Right lung (tissue), 5 donors: ENCODE data around the gene TEK. TPM values are rescaled to one million over a fixed set of nuclear protein-coding genes. Genes with fewer than 3 reads are reported as not detected.
A peak's percentile ranks its signal among the peaks of the same experiment; 100 is the strongest.

Experiments used
- DNase-seq, 2 donors: peaks; one replicate each; pipeline ENCODE4 v3.0.0-alpha.2; 2013
- polyA plus RNA-seq, 5 donors: library from polyadenylated mRNA; unstranded; fragments of 120-200 nt; gene quantifications; one replicate each; pipeline versions ENCODE4 v1.2.1 to v1.2.3, GENCODE V29; 2013; ENCODE audit warnings: inconsistent platforms in 1 of 5, low replicate concordance in 1 of 5; ENCODE audit not compliant: insufficient read length in 5 of 5, insufficient read depth in 1 of 5

The TEK gene
- polyA plus RNA-seq, 5 donors = 33.0 to 55.7 (median 52.6) TPM

DNA sequence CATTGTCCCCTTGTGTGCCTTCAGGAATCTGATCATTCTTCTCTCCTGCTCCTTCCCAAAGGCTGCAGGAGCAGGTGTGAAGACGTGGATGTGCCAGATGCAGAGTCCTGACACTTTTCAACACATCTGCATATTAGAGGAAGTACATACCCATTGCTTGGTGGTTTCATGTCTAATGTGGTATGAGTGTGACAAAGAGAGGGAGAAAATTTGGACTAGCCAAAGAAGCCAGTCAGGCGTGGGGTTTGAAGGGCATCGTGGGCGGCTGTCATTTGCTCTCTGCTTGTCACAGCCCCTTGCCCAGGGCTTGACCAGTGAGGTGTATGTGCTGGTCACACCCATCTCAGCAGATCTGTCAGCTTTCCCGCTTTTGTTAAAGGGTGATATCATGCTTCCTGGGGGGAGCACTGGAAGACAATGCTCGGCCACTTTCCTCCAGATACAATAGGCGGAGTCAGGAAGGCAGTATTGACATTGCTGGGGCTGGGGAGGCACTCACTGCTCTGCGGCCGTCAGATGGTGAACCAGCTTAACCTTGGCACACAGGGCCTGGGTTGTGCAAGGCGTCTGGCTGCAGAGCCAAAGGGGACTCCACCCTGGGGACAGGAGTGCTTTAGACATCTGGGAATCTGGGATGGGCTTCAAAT lies 8.6 kb downstream of the TEK start:
- peak in 1 of 2 donors; percentile 25 for DNase-seq

GRCh38 chr9:27118916-27119315 lies 9.9 kb downstream of the TEK start:
- DNase-seq = no peak

- DNase-seq = no peak
Observed at GRCh38 chr9:27124151-27124550, 15.1 kb downstream of the TEK start.

DNA sequence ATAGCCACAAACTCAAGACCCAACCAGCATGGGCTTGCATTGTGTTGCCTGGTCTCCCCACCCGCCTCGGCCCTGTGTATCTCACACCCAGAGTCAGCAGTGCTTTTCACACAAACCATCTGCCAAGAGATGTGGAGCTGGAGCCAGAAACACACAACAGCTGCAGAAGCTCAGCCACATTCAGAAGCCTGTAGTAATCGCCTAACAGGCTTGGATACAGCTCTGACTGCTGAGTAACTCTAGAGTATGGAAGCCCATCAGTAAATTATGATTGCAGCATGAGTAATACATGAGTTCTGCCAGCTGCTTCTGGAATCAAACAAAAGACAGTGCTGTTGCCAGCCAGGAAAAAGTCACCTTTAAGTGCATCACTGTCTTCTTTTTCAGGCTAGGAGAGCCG lies 16.0 kb downstream of the TEK start:
- peak; percentile 95 to 97 for DNase-seq

- no peak for DNase-seq
Observed at GRCh38 chr9:27125936-27126335, 16.9 kb downstream of the TEK start.

DNA sequence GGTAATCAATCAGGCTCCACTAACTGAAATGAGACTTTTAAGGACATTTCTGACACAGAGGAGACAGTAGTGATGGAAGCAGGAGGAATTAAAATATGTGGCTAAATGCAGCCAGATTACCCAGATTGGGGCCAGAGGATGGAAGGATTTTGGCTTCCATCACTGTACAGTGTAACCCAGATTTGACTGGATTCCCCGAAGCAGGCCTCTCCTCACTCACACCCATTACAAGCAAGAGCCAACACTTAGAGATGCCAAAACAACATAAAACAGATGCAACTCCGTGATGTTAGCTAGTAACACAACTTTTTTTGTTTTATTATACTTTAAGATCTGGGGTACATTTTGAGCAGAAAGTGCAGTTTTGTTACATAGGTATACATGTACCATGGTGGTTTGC lies 17.6 kb downstream of the TEK start:
- peak; percentile 67 to 73 for DNase-seq

DNA sequence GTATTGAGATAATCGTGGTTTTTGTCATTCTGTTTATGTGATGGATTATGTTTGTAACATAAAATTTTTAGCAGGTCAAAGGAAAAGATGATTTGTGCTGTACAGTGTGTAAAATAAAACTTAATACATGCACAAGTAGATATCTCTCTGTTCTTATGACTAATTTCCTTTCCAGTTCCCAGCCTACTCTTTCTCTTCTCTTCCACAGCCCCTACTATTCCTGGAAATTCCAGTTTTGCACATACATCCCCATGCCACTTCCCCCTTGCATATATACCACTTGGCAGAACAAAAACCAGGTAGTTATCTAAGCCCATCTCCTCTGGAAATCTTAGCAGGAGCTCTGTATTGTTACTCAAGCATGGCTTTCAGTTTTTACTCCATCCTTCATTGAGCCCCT lies 20.2 kb downstream of the TEK start:
- DNase-seq = no peak

GRCh38 chr9:27131731-27132130 lies 22.7 kb downstream of the TEK start:
- DNase-seq = no peak

- DNase-seq = no peak
Observed at GRCh38 chr9:27133817-27134216, 24.8 kb downstream of the TEK start.

DNA sequence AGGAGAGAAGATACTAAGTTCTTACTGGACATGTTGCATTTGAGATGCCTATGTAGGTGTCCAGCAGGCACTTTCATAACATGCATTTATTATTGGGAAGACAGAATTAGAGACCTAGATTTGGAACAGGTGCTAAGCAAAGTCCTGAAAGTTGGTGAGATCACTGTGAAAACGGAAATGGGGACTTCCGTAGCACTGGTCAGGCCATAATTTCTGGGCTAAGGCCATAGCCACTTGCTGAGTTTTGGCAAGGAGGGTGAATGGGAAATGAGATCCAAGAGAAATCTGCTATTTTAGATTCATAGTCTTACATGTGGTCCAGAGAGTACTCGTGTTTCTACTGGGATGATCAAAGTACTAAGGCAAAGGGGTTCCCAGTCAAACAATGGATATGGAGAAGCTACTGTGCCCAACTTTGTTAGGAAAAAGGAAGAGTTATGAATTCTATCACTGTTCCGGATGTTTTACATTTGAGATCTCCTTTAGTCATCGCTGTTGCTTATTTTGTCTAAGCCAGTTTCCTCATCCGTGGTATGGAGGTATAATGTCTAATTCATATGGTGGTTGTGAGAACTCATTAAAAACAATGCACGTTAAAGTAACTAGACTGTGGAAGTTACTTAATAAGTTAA lies 33.4 kb downstream of the TEK start:
- DNase-seq = no peak

GRCh38 chr9:27145143-27145542 lies 36.1 kb downstream of the TEK start:
- no peak for DNase-seq

DNA sequence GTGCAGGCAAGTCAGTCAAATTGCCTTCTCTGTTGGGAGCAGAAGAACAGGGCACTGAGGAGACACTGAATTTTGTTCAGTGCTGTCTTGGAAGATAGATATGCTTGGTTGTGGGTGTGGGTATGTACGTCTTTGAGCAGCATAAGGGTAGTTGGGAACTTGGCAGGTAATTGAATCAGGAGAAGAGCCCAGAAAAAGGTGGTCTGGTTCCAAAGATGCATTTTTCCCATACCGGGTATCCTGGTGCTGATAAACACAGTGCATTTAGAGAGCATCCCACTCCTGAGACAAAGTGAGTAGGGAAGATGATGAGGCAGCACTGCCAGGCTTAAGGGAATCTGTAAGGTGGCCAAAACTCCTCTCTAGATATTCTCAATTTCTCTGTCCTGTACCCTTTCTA lies 40.6 kb downstream of the TEK start:
- DNase-seq = no peak

GRCh38 chr9:27150746-27151406 lies 41.9 kb downstream of the TEK start:
- no peak for DNase-seq

- no peak for DNase-seq
Observed at GRCh38 chr9:27151693-27152404, 42.8 kb downstream of the TEK start.

DNA sequence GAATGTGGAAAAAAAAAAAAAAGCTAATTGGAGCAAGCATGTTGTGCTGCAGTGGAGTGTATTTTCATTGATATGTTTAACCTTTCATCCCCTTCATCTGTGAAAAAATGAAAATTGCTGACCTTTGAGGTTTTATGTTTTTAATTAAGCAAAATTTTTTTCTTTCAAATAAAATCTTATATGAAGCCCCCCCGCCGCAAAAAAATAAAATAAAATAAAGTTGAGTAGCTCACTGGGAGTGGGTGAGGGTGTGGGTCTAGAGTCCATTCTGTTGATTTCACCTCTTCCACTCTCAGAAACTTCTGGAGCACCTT lies 43.3 kb downstream of the TEK start:
- DNase-seq = no peak

GRCh38 chr9:27154908-27155307 lies 45.9 kb downstream of the TEK start:
- peak in 1 of 2 donors; percentile 39 for DNase-seq

DNA sequence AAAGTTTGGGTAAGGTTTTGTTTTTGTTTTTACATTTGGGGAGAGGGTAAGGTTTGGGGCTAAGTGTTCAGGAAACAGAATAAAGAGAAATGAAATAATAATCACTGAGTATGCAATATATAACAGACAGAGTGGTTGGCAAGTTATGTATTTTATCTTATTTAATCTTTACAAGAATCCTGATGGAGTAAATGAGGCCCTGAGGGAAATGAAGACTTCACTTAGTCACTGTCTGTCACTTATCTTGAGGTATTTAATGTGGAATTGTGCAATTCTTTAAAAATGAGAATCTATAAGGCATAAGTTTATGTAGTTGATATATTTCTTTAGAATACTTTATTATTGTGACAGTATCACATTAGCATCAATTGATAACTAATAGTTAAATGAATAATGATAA lies 48.1 kb downstream of the TEK start:
- DNase-seq = no peak

- DNase-seq = no peak
Observed at GRCh38 chr9:27157736-27158135, 48.7 kb downstream of the TEK start.

GRCh38 chr9:27160636-27161035 lies 51.6 kb downstream of the TEK start:
- no peak for DNase-seq

GRCh38 chr9:27162045-27162444 lies 53.0 kb downstream of the TEK start:
- DNase-seq = peak; percentile 77 to 80

GRCh38 chr9:27165068-27165467 lies 56.0 kb downstream of the TEK start:
- DNase-seq = no peak

- DNase-seq = no peak
Observed at GRCh38 chr9:27165670-27166069, 56.6 kb downstream of the TEK start.

GRCh38 chr9:27168496-27168895 lies 59.5 kb downstream of the TEK start:
- DNase-seq = no peak
